ENCODE data around the gene SRF.

SRF gene

GRCh38 chr6:43187821-43188220 lies 16.8 kb downstream of the SRF start:
- DNase-seq (ENCODE audit: low spot score) = no peak
- in situ Hi-C loops (cut with MboI; ENCODE audit: low sequenced_read_pairs, unreplicated experiment) = no loop called here
- TF ChIP-seq, protein P1, sequence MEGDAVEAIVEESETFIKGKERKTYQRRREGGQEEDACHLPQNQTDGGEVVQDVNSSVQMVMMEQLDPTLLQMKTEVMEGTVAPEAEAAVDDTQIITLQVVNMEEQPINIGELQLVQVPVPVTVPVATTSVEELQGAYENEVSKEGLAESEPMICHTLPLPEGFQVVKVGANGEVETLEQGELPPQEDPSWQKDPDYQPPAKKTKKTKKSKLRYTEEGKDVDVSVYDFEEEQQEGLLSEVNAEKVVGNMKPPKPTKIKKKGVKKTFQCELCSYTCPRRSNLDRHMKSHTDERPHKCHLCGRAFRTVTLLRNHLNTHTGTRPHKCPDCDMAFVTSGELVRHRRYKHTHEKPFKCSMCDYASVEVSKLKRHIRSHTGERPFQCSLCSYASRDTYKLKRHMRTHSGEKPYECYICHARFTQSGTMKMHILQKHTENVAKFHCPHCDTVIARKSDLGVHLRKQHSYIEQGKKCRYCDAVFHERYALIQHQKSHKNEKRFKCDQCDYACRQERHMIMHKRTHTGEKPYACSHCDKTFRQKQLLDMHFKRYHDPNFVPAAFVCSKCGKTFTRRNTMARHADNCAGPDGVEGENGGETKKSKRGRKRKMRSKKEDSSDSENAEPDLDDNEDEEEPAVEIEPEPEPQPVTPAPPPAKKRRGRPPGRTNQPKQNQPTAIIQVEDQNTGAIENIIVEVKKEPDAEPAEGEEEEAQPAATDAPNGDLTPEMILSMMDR (IDR thresholded peaks at IDR 0.05; ENCODE audit: borderline replicate concordance, control extremely low read depth, extremely low read depth, insufficient read depth, missing control alignments) = no peak

GRCh38 chr6:43188426-43188825 lies 17.4 kb downstream of the SRF start:
- TF ChIP-seq, protein P1 (IDR thresholded peaks at IDR 0.05; ENCODE audit: borderline replicate concordance, control extremely low read depth, extremely low read depth, insufficient read depth, missing control alignments) = no peak
- no peak for DNase-seq (ENCODE audit: low spot score)
- in situ Hi-C loops (cut with MboI; ENCODE audit: low sequenced_read_pairs, unreplicated experiment) = no loop called here

DNA sequence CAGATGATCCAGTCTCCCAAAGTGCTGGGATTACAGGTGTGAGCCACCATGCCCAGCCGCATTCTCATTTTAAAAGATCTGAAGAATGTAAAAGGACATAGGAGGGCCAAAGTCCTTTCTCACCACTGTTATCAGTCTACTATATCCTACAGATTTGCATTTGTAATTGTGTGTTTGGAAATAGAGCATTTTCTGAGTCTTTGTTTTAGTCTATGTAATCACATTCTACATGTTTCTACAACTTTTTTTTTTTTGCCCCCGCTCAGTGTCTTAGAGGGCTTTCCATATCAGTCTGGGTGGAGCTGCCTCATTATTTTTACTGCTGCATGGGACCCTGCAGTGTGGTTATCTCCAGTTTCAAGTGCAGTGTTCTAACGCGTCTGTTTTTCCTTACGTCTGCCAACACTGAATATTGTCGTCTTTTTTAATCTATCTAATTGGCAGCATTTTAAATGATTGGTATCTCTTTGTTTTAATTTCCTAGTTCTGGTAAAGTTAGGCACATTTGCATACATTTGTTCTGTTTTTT lies 18.8 kb downstream of the SRF start:
- in situ Hi-C loops (cut with MboI; ENCODE audit: low sequenced_read_pairs, unreplicated experiment) = no loop called here
- TF ChIP-seq, protein P1 (IDR thresholded peaks at IDR 0.05; ENCODE audit: borderline replicate concordance, control extremely low read depth, extremely low read depth, insufficient read depth, missing control alignments) = no peak

GRCh38 chr6:43192911-43193310 lies 21.8 kb downstream of the SRF start:
- in situ Hi-C loops (cut with MboI; ENCODE audit: low sequenced_read_pairs, unreplicated experiment) = no loop called here
- no peak for DNase-seq (ENCODE audit: low spot score)
- TF ChIP-seq, protein P1 (IDR thresholded peaks at IDR 0.05; ENCODE audit: borderline replicate concordance, control extremely low read depth, extremely low read depth, insufficient read depth, missing control alignments) = no peak

More for the DNA sequence above, 18.8 kb downstream of the SRF start:
- DNase-seq (ENCODE audit: low spot score) = no peak

DNA sequence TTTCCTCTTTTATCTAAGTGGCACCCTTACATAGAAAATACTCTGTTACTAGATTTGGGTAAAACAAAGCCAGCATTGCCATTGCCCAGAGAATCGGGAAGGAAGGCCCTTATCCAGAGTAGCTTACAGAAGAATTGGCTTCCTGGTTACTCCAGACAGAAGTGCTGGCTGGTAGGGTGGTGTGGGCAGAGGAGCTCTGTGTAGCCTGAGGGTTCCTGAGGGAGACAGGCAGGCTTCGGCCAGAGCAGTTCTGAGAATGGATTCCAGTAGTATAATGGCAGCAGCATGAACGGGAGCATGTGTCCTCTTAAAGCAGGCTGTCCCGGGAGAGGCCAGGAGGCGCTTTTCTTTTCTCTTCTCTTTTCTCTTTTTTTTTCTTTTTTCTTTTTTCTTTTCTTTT lies 22.9 kb downstream of the SRF start:
- TF ChIP-seq, protein P1 (IDR thresholded peaks at IDR 0.05; ENCODE audit: borderline replicate concordance, control extremely low read depth, extremely low read depth, insufficient read depth, missing control alignments) = no peak
- in situ Hi-C loops (cut with MboI; ENCODE audit: low sequenced_read_pairs, unreplicated experiment) = no loop called here
- no peak for DNase-seq (ENCODE audit: low spot score)

DNA sequence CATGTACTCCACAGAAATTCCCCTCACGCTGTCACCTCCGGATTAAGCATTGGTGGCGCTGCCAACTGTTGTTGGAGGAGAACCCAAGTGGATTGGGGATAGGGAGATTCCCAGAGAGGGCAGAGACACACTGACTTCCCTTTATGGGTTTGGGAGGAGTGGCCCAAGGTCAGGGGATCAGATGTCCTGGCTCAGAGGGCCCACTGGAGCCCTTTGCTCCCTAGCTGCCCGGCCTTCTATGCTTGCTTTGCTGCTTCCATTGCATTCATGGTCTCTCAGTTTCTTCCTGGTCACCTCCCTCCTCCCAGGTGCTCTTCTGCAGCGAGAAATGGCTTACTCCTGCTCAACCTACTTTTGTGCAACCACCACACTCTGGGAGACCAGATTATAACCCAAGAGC lies 25.3 kb downstream of the SRF start:
- TF ChIP-seq, protein P1 (IDR thresholded peaks at IDR 0.05; ENCODE audit: borderline replicate concordance, control extremely low read depth, extremely low read depth, insufficient read depth, missing control alignments) = no peak
- in situ Hi-C loops (cut with MboI; ENCODE audit: low sequenced_read_pairs, unreplicated experiment) = no loop called here

More for the DNA sequence above, 25.3 kb downstream of the SRF start:
- DNase-seq (ENCODE audit: low spot score) = no peak

Data from GM13976 (cell line).